GM12874 (cell line): ENCODE measurements around the gene HAGHL.

Source experiments
- CTCF ChIP-seq: IDR thresholded peaks from 2 replicates; pipeline ENCODE4 v1.5.1; 2011; ENCODE audit warnings: low read depth, mild to moderate bottlenecking, control low read depth, low read length, moderate library complexity; ENCODE audit not compliant: insufficient read depth

HAGHL gene

DNA sequence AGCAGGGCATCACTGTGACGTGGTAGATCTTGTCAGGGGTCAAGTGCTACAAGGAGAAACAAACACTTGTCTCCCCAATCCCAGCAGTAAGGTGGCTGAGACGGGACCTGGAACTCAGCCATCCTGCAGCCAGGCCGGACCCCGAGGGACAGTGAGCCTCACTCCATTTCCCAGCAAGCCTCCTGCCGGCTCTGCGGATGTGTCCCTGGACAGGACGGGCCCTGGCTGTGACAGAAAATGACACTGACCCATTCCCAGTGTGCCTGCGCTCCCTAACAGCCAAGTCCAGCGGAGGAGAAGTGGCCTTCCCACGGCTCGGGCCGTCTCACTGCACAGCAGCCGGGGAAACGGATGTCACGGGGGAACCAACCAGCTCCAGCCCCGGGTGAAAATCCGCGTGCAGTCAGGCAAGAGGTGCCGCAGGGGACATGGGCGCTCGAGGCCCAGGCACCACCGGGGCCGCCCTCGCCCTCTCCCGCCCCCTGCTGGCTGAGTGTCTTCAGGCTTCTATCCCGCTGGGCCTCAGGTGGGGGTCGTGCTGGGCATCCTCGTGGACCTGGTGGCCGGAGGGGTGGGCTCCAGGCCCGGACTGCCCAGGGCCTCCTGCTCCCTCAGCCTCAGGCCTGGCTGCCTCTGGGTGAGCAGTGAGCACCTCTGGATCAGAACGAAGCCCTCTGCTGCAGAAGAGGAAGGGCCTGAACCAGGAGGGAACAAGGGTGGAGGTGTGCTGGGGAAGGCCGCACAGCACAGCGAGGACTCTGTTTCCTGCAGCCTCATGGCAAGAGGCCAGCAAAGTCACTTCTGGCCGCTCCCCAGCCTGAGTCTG, 6.7 kb downstream of the HAGHL start:
- peak; percentile 45 for TF ChIP-seq CTCF

GRCh38 chr16:734208-734980, 7.5 kb downstream of the HAGHL start:
- TF ChIP-seq CTCF, result no peak

- TF ChIP-seq CTCF, result no peak
These were observed 8.3 kb downstream of the HAGHL start for GRCh38 chr16:734981-735881.

- TF ChIP-seq CTCF, result no peak
These were observed 9.1 kb downstream of the HAGHL start for GRCh38 chr16:735982-736453.

- no peak for TF ChIP-seq CTCF
These were observed 10.1 kb downstream of the HAGHL start for GRCh38 chr16:736936-737481.

DNA sequence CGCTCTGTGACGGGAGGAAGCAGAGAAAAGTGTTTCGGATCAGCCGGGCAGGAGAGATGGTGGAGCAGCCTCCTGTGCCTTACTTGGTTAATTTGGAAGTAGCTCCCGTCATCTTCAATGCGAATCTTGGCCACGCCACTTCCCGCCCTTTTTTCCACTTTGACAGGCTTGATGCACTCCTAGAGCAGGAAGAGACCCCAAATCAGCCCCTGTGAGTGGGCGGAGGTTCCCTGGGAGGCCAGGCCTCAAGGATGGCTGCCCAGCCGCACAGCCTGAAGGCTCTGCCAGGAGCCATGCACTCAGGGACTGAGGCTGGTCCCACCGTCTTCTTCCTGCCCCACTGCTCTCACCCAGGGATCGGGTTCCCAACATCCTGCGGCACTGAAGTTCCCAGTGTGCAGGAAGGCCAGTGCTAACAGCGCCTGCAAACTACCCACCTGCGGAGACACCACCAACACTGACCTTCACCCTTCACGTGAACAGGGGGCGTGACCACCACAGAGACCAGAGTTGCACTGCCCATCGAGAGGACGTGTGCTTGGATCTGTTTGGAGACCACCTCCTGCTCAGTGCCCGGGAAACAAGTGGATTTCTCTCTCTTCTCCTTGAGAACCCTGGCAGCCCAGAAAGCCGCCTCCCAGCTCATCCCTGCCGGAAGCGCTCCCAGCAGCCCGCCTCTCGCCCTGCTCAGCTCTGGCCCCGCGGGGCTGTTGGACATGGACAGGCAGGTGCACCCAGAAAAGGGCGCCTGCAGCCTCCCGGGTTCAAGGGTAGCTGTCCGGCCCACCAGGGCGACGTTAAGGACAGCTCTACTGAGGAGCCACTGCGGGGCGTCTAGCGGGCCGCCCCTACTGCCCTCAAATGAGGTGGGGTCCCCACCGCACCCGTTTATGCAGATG, 12.9 kb downstream of the HAGHL start:
- no peak for TF ChIP-seq CTCF
